Sigmoid colon (tissue), 4 donors: ENCODE data around the gene FCN3.

ENCODE experiments used
- POLR2AphosphoS5 ChIP-seq, 4 donors: sonication (generic); formaldehyde crosslinking; IDR thresholded peaks; one replicate each; pipeline ENCODE4 v1.6.1; 2017; ENCODE audit warnings: antibody characterized with exemption in 4 of 4
- TF ChIP-seq, protein P1 (sequence below), 4 experiments: fragments of 450-650 bp in 3 of 4; fragments of 200-600 bp in 1 of 4; IDR thresholded peaks; one replicate each; pipeline ENCODE4 v1.5.1; 2016 to 2019; ENCODE audit warnings: antibody characterized with exemption in 4 of 4, mild to moderate bottlenecking in 3 of 4, moderate library complexity in 2 of 4

DNA sequence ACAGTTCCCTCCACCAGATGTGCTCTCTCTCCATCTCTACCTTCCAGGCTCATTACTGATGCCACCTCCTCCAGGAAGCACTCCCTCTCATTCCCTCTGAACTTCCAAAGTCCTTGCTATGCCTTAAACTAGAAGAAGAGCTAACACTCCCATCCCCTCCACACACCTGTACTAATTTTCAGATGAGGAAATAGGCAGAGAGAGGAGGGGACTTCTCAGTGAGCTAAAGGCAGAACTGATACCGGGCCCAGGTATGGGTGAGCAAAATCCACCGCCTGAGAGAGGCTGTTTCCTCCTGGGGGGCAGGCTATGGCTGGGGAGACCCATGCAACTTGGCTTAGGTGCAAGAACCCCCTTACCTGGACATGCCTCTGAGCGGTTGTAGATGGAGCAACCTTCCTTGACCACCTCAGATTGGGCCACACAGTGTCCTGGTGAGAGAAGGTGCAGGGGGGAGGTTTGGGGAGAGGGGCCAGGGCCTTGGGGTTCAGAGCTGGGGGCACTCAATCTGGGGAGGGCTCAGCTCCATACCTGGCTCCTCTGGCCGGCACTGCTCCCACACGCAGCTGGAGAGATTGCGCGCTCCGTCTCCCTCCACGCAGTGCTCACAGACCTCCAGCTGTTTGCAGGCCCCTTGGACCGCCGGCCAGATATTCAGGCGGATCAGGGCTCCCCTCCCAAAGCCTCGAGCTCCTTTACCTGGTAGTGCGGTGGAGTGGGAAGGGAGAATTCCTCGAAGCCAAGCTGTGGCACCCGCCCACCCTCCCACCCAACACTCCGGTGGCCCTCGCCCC is 7.5 kb upstream of the FCN3 start:
- TF ChIP-seq, protein P1, sequence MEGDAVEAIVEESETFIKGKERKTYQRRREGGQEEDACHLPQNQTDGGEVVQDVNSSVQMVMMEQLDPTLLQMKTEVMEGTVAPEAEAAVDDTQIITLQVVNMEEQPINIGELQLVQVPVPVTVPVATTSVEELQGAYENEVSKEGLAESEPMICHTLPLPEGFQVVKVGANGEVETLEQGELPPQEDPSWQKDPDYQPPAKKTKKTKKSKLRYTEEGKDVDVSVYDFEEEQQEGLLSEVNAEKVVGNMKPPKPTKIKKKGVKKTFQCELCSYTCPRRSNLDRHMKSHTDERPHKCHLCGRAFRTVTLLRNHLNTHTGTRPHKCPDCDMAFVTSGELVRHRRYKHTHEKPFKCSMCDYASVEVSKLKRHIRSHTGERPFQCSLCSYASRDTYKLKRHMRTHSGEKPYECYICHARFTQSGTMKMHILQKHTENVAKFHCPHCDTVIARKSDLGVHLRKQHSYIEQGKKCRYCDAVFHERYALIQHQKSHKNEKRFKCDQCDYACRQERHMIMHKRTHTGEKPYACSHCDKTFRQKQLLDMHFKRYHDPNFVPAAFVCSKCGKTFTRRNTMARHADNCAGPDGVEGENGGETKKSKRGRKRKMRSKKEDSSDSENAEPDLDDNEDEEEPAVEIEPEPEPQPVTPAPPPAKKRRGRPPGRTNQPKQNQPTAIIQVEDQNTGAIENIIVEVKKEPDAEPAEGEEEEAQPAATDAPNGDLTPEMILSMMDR (IDR thresholded peaks at IDR 0.05): no peak
- no peak for TF ChIP-seq POLR2AphosphoS5 (IDR thresholded peaks at IDR 0.05)
